ENCODE measurements around the gene COTL1.

DNA sequence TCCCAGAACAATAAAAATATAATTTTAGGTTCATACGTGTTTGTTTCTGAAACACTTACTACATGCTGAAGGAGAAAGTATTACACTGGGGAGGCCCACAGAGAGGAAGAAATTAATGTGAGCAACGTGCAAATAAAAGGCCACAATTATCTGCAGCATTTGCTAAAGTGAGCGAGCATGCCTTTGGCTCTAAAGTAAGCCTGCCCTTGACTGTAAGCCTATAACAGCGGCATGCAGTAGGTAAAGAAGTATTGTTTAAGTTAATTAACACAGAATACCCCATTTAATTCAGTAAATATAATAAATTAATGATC lies 13.2 kb upstream of the COTL1 start:
- TF ChIP-seq, protein P1, sequence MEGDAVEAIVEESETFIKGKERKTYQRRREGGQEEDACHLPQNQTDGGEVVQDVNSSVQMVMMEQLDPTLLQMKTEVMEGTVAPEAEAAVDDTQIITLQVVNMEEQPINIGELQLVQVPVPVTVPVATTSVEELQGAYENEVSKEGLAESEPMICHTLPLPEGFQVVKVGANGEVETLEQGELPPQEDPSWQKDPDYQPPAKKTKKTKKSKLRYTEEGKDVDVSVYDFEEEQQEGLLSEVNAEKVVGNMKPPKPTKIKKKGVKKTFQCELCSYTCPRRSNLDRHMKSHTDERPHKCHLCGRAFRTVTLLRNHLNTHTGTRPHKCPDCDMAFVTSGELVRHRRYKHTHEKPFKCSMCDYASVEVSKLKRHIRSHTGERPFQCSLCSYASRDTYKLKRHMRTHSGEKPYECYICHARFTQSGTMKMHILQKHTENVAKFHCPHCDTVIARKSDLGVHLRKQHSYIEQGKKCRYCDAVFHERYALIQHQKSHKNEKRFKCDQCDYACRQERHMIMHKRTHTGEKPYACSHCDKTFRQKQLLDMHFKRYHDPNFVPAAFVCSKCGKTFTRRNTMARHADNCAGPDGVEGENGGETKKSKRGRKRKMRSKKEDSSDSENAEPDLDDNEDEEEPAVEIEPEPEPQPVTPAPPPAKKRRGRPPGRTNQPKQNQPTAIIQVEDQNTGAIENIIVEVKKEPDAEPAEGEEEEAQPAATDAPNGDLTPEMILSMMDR (conservative IDR thresholded peaks at IDR 0.05; ENCODE audit: low read depth, low read length) = no peak
- TF ChIP-seq EZH2phosphoT487 (IDR thresholded peaks at IDR 0.05; ENCODE audit: borderline replicate concordance, low read length) = no peak
